Right forelimb (tissue), 1 donor: ENCODE data around the gene HES1.

Experiments
- DNase-seq: peaks from one replicate; pipeline ENCODE4 v3.0.0-alpha.2; 2018

Gene HES1

GRCh38 chr3:194103505-194103904, 32.4 kb upstream of the HES1 start:
- no peak for DNase-seq

- DNase-seq = no peak
Measured at GRCh38 chr3:194103983-194104751, 31.8 kb upstream of the HES1 start.

GRCh38 chr3:194105292-194105691, 30.7 kb upstream of the HES1 start:
- DNase-seq = no peak

GRCh38 chr3:194107107-194107506, 28.8 kb upstream of the HES1 start:
- no peak for DNase-seq

GRCh38 chr3:194109192-194109863, 26.6 kb upstream of the HES1 start:
- no peak for DNase-seq

GRCh38 chr3:194110483-194110882, 25.5 kb upstream of the HES1 start:
- DNase-seq = no peak

GRCh38 chr3:194111336-194111735, 24.6 kb upstream of the HES1 start:
- DNase-seq = no peak

- no peak for DNase-seq
Measured at GRCh38 chr3:194112120-194113106, 23.5 kb upstream of the HES1 start.

- DNase-seq = no peak
Measured at GRCh38 chr3:194114123-194114522, 21.8 kb upstream of the HES1 start.

- DNase-seq = no peak
Measured at GRCh38 chr3:194117104-194117845, 18.7 kb upstream of the HES1 start.

GRCh38 chr3:194118920-194119319, 17.0 kb upstream of the HES1 start:
- no peak for DNase-seq

- DNase-seq = no peak
Measured at GRCh38 chr3:194119831-194120590, 15.9 kb upstream of the HES1 start.

GRCh38 chr3:194120789-194121770, 14.9 kb upstream of the HES1 start:
- DNase-seq = no peak

- no peak for DNase-seq
Measured at GRCh38 chr3:194121891-194122631, 13.9 kb upstream of the HES1 start.

GRCh38 chr3:194123726-194124125, 12.2 kb upstream of the HES1 start:
- no peak for DNase-seq

GRCh38 chr3:194124193-194124592, 11.8 kb upstream of the HES1 start:
- DNase-seq = no peak

GRCh38 chr3:194125442-194125841, 10.5 kb upstream of the HES1 start:
- DNase-seq = no peak

- no peak for DNase-seq
Measured at GRCh38 chr3:194126790-194127189, 9.2 kb upstream of the HES1 start.

- no peak for DNase-seq
Measured at GRCh38 chr3:194128202-194128918, 7.6 kb upstream of the HES1 start.
